ENCODE data around the gene NDUFB2.
A peak's percentile ranks its signal among the peaks of the same experiment; 100 is the strongest.
"Not testable (repeated sequence)": the region's sequence is repeated elsewhere in the genome, so short reads cannot be mapped to it uniquely, and the experiment has no call there.

Gene NDUFB2

GRCh38 chr7:140673063-140673773, 23.3 kb upstream of the NDUFB2 start:
- DNase-seq = peak; percentile 41

GRCh38 chr7:140673774-140674155, 22.7 kb upstream of the NDUFB2 start:
- no peak for DNase-seq

GRCh38 chr7:140674356-140674800, 22.1 kb upstream of the NDUFB2 start:
- DNase-seq = no peak

GRCh38 chr7:140674899-140675701, 21.4 kb upstream of the NDUFB2 start:
- no peak for DNase-seq

- no peak for DNase-seq
These were observed 20.8 kb upstream of the NDUFB2 start for GRCh38 chr7:140675726-140676125.

- no peak for DNase-seq
These were observed 20.2 kb upstream of the NDUFB2 start for GRCh38 chr7:140676306-140676705.

- not testable (repeated sequence) for DNase-seq
These were observed 19.6 kb upstream of the NDUFB2 start for GRCh38 chr7:140676956-140677355.

GRCh38 chr7:140677496-140677895, 19.0 kb upstream of the NDUFB2 start:
- DNase-seq = no peak

- DNase-seq = no peak
These were observed 18.3 kb upstream of the NDUFB2 start for GRCh38 chr7:140678081-140678815.

- DNase-seq = no peak
These were observed 17.7 kb upstream of the NDUFB2 start for GRCh38 chr7:140678816-140679130.

- no peak for DNase-seq
These were observed 17.3 kb upstream of the NDUFB2 start for GRCh38 chr7:140679186-140679585.

GRCh38 chr7:140680886-140681285, 15.6 kb upstream of the NDUFB2 start:
- DNase-seq = no peak

GRCh38 chr7:140681766-140682165, 14.7 kb upstream of the NDUFB2 start:
- no peak for DNase-seq

GRCh38 chr7:140683657-140684056, 12.9 kb upstream of the NDUFB2 start:
- DNase-seq = no peak

- no peak for DNase-seq
These were observed 12.2 kb upstream of the NDUFB2 start for GRCh38 chr7:140684066-140684950.

GRCh38 chr7:140685407-140686087, 11.0 kb upstream of the NDUFB2 start:
- DNase-seq = no peak

- no peak for DNase-seq
These were observed 9.6 kb upstream of the NDUFB2 start for GRCh38 chr7:140686921-140687320.

GRCh38 chr7:140688341-140688740, 8.2 kb upstream of the NDUFB2 start:
- no peak for DNase-seq

GRCh38 chr7:140689199-140690152, 7.0 kb upstream of the NDUFB2 start:
- no peak for DNase-seq

- DNase-seq = no peak
These were observed 5.0 kb upstream of the NDUFB2 start for GRCh38 chr7:140691376-140692045.
